ENCODE data around the gene CDH4.

Gene CDH4

DNA sequence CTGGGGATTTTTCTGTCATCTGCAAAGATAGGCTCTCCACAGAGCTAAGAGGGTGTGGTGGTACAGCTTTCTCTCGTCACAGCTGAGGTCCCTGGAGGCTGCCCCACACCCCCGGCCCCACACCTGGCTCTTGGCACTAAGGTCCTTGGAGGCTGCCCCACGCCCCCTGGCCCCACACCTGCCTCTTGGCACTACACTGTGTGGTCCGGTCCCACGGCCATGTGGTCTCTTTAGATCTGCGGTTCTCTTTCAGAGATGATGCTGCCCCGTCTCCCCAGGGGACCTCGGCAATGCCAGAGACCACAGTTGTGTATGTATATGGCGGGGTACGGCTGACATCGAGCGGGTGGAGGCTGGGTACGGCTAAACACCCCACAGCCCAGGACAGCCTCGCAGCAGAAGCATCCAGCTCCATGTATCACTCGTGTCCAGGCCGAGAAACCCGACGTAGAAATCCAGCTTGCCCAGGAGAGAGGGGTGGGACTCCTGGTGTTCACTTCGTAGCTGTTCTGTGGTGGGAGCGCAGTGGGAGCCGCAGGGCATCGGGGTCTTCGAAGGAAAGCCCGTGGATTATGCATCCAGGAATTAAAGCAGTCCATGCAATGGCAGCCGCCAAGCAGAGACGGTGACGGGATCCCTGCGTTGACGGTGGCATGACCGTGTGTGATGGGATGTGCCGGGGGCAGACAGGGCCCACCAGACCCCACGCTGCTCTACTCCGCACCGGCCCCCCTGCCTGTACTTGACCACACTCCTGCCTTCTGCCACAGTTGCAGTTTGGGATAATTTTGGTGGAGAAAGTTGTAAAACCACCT lies 292.1 kb downstream of the CDH4 start:
- DNase-seq: no peak

DNA sequence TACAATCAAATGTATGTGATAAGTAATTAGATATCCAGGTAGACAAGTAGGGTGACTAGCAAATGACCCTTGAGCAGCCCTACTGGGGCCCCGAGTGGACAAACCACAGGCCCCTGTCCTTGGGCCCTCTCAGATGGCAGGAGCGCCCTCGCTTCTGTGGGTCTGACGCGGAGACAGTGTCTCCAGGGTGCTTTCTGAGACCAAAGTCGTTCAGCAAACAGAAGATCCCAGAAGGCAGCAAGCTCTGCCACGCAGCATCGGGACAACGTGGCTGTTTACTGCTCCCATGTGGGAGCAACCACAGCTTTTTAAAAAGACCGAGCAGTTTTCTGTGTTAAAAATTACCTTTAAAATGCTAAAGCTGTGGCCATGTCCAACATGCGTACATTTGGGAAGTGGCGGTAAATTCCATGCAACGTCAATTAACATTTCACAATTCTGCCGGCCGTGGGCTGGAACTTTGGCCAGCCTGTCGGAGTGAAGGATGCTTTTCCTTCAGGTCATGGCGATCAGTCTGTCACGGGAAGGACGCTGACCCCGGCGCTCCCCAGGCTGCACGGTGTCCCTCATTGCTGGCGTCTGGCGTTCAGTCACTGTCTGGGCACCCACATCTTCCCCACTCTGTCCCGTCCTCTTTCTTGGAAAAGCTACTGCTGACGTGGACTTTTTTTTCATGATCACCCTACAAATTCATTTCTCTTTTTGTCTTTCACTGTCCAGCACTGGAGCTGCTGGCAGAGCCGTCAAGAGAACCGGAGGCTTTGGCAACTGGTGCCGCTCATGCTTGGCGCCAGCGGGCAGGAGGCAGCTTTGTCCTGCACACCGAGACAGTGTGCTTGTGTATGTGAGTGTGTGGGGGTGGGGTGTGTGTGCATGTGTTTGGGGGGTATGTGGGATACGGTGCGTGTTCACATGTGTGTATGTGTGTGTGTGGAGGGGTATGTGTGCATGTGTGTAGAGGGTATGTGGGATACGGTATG lies 293.1 kb downstream of the CDH4 start:
- DNase-seq: no peak

DNA sequence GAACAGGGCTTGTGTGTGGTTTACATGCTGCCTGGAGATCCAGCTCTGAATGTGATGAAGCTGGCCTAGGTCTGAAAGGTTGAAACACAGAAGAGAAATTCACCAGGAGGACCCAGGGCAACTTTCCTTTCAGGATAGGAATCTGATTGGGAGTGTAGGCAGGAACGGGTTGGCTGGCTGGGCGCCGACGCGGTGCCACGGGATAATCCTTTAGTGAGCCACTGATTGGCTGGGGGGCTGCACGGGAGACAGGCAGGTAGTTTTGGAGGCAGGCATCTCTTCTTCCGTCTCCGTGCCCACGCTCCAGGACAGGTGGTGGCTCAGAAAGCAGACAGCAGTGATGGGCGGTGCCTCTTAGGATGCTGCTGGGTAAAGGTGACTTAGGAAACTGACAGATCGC lies 294.6 kb downstream of the CDH4 start:
- no peak for DNase-seq

DNA sequence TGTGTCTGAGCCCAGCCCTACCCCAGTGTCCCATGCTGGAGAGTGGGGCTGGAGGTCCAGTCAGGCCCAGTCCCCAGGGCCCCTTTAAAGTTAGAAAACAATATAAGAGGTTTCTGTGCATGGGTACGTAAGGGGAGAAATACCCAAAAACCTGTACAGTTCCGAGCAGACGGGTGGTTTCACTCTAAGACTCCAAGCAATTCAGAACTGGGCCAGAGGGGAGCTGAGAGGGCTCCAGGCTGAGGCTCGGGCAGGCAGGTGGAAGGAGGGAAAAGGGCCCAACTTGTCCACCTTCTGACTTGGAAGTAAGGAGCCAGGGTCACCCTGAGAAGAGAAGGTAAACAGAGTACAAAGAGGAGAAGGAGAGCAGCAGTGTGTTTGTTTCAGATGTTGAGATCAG lies 296.0 kb downstream of the CDH4 start:
- DNase-seq: no peak

DNA sequence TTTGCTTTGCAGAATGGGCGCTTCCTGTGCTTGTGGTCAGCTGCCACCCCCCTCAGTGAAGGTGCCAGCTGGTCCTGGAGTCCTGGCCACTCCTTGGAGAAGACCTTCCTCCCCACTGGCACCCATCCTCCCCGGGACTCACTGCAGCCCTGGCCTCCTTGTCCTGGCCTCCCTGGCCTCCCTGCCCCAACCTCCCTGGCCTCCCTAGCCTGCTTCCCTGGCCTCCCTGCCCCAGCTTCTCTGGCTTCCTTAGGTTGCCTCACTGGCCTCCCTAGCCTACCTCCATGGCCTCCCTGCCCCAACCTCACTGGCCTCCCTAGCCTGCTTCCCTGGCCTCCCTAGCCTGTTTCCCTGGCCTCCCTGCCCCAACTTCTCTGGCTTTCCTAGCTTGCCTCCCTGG lies 297.8 kb downstream of the CDH4 start:
- no peak for DNase-seq

DNA sequence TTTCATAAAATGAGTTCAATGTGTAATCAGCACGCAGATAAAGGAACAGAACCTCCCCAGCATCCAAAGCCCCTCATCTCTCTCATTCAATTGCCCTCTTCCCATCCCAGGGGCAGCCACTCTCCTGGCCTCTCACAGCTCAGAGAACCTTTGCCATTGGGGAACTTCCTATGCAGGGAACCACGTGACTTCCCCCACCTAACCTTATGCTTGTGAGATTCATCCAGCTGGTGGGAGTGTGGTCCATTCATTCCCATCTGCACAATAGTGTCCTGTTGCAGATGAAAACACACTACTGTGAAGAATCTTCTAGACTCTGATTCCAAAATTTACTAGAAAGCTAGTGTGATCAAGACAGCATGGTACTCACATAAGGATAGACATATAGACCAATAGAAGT lies 299.3 kb downstream of the CDH4 start:
- no peak for DNase-seq

DNA sequence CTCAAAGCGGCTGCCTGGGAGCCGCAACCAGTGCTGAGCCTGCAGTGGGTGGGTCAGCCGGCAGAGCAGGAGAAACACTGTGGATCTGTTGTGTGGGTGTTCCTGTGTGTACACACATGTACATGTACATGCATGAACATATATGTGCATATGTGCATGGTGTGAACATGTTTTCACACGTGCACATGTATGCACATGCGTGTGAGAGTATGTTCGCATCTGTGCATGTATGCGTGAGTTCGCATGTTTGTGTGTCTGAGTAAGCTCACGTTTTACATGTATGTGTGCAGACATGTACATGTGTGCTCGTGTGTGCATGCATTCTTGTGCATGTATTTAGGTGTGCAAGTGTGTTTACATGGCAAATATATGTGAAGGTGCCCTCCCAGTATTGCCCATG lies 302.6 kb downstream of the CDH4 start:
- DNase-seq: no peak

DNA sequence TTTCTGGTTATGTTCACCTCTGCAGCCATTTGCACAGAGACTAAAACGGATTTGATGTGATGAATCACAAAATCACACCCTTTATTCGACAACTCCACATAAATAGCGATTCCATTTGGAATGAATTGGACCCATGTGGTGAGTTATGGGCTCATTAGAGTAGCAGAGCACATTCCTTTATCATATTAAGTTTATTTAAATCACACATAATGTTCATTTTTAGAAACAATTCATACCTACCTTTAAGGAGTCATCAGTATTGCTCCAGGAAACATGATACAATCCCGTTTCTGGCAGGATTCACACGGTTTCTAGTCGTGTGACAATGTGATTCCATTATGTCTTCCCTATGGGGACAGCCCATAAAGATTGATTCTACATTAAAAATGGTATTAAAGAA lies 303.5 kb downstream of the CDH4 start:
- DNase-seq: no peak

DNA sequence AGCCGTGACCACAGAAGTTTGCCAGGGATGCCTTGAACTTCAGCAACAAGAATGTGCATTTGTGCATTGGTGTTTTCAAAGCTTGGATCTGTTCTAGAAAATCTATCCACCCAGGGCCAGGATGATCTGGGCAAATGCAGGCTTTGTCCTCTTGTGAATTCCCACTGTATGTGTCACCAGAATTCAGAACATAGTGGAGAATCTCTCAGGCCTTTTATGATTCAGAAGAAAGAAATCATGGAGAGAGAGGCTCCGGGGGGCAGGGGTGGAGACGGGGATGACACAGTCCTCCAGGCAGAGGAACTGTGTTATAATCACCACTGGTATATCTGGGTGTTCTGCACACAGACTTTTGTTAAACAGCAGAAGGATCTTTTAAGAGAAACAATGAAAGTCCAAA lies 304.1 kb downstream of the CDH4 start:
- DNase-seq: no peak

DNA sequence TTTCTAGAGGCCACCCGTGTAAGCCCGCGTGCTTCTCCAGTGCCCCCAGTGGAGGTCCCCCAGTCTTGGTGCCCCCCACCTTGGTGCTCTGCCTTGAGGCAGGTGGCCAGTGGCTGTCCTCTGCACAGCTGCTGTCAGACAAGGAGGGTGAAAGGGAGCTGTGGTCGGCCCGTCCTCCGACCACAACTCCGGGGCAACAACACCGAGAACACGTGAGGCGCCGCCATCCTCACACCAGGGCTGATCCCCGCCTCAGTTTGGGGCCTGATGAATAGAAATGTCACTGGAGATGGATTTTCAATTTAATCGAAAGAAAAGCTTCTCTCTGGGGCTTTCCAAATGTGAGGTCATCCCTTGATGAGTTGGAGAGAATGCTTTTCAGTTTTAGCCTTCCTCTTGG lies 304.6 kb downstream of the CDH4 start:
- no peak for DNase-seq

DNA sequence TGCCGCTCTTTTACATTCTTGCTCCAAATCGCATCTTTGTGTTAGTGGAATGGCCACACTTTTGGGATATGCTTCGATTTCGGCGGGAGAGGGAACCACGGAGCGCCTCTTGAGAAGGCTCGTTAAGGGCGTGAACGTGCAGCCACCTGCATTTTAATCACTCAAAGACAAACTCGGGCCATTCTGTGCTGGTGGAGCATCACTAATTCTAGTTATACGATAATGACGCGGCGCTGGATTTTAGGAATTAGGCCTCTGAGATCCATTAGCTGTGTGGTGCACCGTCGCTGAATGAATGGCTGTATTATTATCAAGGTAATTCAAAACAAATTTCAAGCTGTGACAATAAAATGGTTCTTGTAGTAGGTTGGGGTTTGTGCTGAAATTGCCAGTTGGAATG lies 305.6 kb downstream of the CDH4 start:
- DNase-seq: no peak

DNA sequence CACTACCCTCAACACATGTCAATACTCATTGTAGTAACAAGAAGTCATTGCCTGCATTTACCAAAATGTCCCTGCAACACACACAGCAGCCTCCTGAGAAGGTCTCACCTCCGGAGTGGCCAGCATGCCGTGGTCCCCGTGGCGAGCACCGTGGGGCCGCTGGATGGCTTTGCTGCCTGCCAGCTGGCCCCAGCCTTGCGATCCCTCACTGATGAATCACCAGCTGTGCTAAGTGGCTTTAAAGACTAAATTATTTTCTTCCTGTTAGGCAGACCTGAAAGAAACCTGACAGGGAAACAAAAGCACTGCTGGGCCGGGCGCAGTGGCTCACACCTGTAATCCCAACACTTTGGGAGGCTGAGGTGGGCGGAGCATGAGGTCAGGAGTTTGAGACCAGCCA lies 306.7 kb downstream of the CDH4 start:
- DNase-seq: no peak

DNA sequence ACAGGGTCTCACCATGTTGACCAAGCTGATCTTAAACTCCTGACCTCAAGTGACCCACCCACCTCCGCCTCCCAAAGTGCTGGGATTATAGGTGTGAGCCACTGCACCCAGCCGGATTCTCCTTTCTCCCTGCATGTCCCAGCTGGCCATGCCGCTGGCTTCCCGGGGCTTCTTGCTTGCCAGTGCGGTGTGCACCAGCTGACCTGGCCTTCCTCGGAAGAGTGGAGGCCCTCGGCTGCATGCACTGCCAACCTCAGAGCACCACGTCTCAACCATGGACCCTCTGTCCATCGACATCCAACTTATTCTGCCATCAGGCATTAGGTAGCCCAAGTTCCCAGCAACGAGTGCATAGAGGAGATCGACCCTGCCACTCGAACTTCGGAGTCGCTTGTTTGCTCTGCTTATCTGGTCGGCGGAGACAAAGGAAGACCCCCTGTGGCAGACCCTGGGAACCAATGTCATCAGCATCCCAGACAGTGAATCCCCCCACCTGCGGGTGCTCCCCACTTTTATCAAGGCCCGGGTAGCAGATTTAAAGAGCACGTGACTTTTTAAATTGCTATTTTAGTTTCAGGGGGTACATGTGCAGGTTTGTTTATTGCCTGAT lies 307.8 kb downstream of the CDH4 start:
- no peak for DNase-seq

DNA sequence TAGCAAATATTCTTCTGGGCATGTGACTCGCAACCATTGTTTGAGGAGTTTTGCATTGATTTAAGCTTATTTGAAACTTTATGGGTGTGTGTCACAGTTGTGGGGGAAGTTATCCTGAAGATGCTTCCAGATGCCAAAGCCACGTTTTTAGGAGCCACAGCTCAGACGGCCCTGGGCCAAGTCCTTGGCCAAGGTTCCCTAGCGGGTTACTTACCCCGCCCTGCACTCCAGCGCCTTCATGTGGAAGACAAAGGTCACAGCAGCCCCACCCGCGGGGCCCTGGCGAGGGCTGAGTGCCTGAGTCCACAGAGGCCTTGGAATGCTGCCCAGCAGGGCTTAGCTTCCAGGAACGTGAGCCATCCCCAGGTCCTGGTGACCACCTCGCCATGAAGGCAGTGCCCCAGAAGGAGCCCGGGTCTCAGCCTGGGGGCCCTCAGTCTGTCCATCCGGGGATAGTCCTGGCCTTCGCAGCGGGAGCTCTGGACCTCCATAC lies 308.3 kb downstream of the CDH4 start:
- no peak for DNase-seq

DNA sequence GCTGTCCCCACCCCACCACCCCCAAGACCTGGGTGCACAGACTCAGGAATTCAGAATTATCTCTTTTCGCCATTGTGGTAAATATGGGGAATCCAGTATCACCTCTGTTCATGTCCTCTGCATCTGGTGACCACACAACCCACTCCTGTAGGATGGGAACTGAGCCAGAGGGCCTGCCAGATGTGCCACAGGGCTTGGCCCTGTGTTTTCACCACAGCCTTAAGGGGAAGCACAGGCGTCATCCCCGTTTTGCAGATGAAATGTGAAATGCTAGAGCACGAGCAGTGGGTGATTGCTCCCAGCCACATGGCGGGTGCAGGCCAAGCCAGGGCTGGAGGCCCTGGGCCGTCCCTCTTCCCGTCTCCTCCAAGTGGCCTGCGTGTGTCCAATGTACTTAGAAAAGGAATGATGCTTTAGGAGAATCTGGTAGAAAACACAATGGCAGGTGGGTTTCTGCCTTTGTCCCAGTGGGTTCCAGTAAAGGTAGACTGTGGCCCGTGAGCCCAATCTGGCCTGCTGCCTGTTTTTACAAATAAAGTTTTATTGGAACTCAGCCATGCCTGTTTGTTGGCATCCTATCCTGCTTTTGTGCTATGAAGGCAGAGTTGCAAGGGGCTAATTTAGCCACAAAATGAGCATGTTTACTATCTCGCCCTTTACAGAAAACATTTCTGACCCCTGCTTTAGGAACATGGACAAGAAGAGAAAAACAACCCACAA lies 309.2 kb downstream of the CDH4 start:
- DNase-seq: no peak

DNA sequence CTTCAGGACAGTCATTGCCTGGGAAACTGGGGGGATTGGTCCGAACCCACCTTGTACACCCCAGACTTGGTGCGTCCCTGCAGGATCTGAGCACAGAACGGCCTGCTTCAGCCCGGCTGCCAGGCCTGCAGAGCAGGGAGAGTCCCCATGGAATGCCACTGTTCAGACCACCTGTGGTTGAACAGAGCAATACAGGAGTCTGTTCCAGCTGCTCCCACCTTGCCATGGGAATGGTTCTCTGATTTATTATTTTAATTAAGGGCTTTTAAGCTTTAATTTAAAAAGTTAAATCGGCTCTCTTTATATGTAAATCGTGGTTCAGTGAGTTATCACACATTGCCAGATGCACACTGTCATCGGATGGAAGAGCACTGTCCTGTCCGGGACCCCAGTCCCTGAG lies 310.4 kb downstream of the CDH4 start:
- no peak for DNase-seq

DNA sequence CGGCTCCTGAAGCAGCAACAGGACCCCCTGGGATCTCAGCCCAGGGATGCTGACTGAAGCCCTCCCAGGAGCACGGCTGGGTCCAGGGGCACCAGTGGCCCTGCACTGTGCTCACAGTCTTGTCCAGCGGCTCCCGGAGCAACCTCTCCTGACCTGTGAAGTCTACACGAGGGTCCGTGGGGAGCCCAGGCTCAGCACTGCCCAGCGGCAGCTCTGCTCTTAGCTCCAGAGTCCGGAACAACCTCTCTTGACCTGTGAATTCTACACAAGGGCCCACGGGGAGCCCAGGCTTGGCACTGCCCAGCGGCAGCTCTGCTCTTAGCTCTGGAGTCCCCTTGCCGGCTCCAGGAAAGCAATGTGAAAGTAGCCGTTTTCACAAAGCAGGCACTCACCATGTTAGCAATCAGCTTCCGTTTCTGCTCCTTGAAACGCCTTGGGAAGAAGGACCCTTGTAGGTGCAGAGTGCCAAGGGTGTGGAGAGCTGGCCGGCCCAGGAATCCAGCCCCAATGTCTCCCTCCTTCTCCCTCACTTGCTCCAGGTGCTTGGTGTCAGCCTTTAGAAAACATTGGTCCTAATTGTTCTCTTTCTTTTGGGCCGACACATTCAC lies 310.9 kb downstream of the CDH4 start:
- DNase-seq: no peak

DNA sequence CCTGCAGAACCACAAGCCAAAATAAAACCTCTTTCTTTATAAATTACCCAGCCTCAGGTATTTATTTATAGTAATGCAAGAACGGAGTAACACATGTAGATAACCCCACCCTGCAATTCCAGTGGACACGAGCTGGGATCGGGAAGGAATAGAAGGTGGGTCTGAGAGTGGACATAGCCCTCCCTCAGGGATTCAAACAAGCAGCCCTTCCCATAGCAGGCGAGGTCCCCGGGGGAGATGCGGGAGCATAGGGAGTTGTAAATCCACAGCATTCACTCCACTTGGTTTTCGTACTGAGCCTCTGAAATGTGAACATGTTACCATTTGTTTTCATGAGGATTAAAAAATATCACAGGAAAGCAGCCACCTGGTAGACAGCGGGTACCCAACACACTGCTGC lies 312.6 kb downstream of the CDH4 start:
- DNase-seq: no peak

DNA sequence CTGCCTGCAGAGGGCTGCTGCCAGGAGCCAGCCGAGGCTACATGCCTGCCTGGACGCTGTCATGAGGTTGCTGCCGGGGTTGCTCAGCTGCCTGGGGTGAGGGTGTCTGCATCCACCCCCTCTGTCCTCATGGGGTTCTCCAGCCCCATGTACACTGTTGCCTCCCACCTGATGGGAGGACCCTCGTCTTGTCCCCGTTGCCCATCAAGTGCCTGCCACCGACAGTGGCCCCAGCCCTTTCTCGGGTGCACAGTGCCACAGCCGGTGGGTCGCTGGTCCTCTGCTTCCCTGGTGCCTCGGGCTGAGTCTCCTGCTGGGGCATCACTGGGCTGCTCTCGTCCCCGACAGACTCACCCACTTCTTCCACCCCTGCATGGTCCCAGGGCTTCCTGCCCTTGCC lies 313.7 kb downstream of the CDH4 start:
- no peak for DNase-seq

DNA sequence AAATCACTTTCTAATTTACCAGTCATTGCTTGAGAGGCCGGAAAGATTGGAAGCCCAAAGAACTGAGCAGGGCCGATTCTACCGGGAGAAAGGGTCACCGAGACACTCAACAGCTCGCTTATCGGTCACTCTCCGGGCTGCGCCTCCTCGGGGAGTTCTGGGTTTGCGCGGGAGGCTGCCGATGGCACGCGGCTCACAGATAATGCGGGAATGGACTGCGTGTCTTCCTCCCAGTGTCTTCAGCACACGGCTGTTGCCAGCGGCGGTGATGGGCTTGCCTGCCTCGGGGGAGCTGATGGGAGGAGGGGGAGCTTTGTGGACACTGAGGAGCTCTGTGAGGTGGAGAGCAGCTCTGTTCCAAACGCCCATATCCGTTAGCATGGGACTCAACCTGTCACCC lies 314.6 kb downstream of the CDH4 start:
- DNase-seq: no peak

DNA sequence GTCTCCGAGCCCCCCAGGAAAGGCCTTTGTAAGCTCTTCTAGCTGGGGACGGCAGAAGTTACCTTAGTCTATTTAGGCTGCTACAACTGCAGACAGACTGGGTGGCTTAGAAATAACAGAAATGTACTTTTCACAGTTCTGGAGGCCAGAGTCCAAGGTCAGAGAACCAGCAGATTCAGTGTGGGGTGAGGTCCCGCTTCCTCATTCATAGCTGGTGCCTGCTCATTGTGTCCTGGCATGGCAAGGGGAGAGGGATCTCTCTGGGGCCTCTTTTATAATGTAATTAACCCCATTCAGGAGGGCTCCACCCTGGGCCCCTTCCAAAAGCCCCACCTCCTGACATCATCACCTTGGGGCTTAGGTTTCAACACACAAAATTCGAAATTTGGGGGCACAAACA lies 315.1 kb downstream of the CDH4 start:
- DNase-seq: no peak

DNA sequence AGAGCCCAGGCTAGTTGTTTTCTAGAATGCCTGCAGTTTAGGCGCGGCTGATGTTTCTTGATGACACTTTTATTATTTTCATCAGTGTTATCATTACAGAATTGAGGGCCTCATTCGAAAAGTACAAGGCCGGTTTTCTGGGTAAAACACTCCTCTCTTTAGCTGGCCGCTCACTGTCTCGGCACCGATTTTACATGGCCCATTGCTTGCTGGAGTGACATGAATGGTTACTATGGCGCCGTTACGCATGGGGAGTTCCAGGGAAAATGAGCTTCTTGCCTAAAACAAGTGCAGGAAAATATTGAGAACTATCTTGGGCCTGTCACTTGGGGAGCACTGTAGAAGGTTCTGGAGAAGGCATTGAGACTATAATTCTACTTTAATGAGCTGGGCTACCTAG lies 317.8 kb downstream of the CDH4 start:
- no peak for DNase-seq
